H1 (cell line): Measurements from ENCODE around the gene PLD3.

Experiments used
- BRCA1 ChIP-seq: IDR thresholded peaks from 2 replicates; pipeline ENCODE4 v1.6.1; 2012; ENCODE audit warnings: low read depth, low read length, improper control_type of control experiment
- CBX5 ChIP-seq: fragments of 300-800, 300-1000 bp; sonication (generic); IDR thresholded peaks from 2 replicates; pipeline ENCODE4 v1.7.1; 2016; ENCODE audit warnings: antibody characterized with exemption, low read length, low read depth
- CREB1 ChIP-seq: IDR thresholded peaks from 2 replicates; pipeline ENCODE4 v1.6.1; 2012; ENCODE audit warnings: inconsistent platforms
- EZH2 ChIP-seq: fragments of 200-600 bp; sonication (generic); IDR thresholded peaks from 2 replicates; pipeline ENCODE4 v1.7.1; 2012; ENCODE audit warnings: low read depth, mild to moderate bottlenecking, moderate library complexity, low read length, inconsistent platforms; ENCODE audit not compliant: severe bottlenecking
- FOSL1 ChIP-seq: IDR thresholded peaks from 2 replicates; pipeline ENCODE4 v1.6.1; 2011; ENCODE audit warnings: mild to moderate bottlenecking, low read depth, low read length, moderate library complexity; ENCODE audit not compliant: insufficient read depth
- POLR2A ChIP-seq, 2 experiments: IDR thresholded peaks; 1 replicate in 1 of 2; 2 replicates in 1 of 2; pipeline ENCODE4 v1.6.1; 2011; ENCODE audit warnings: low read depth in 2 of 2, low read length in 2 of 2, mild to moderate bottlenecking in 2 of 2; ENCODE audit errors: control extremely low read depth in 1 of 2
- POLR2AphosphoS5 ChIP-seq: IDR thresholded peaks from 2 replicates; pipeline ENCODE4 v1.6.1; 2011; ENCODE audit warnings: low read depth, low read length
- POU5F1 ChIP-seq: IDR thresholded peaks from 2 replicates; pipeline ENCODE4 v1.6.1; 2011; ENCODE audit warnings: low read depth, mild to moderate bottlenecking, low read length, moderate library complexity
- YY1 ChIP-seq: IDR thresholded peaks from 2 replicates; pipeline ENCODE4 v1.6.1; 2011; ENCODE audit warnings: low read depth, mild to moderate bottlenecking, low read length
- TF ChIP-seq, protein P1 (sequence below), 3 experiments: IDR thresholded peaks; 1 replicate in 2 of 3; 2 replicates in 1 of 3; pipeline versions ENCODE4 v1.5.1 to v1.6.1; 2011; ENCODE audit warnings: low read length in 3 of 3, mild to moderate bottlenecking in 3 of 3, inconsistent platforms in 2 of 3, low read depth in 1 of 3, moderate library complexity in 1 of 3; ENCODE audit not compliant: insufficient read depth in 1 of 3; ENCODE audit errors: control extremely low read depth in 1 of 3
- TF ChIP-seq, protein P2 (sequence below): IDR thresholded peaks from 2 replicates; pipeline ENCODE4 v1.6.1; 2012; ENCODE audit warnings: low read length, inconsistent platforms
- TF ChIP-seq, protein P3 (sequence below): IDR thresholded peaks from 2 replicates; pipeline ENCODE4 v1.6.1; 2012; ENCODE audit warnings: inconsistent platforms

DNA sequence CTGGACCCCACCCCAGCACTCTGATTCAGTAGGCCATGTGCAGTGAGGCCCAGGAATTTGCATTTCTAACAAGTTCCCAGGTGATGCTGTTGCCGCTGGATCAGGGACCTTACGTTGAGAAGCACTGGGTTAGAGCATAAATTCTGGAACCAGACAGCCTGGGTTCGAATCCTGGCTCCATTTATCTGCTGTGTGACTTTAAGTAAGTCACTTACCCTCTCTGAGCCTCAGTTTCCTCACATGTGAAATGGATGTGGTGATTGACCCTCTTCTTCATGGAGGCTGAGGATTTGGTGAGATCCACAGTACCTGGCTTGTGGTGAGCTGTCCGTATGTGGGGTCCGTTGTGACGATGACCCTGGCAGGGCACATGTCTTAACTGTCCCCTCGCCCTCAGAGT, 25.6 kb downstream of the PLD3 start:
- TF ChIP-seq POLR2A (IDR thresholded peaks at IDR 0.05; ENCODE audit: control extremely low read depth in 1 of 2, low read depth in 2 of 2, low read length in 2 of 2) (no peak), EZH2 (no peak), POLR2AphosphoS5 (no peak), FOSL1 (no peak), YY1 (no peak), BRCA1 (no peak), POU5F1 (no peak), CBX5 (no peak), CREB1 (no peak)
- TF ChIP-seq, protein P1, sequence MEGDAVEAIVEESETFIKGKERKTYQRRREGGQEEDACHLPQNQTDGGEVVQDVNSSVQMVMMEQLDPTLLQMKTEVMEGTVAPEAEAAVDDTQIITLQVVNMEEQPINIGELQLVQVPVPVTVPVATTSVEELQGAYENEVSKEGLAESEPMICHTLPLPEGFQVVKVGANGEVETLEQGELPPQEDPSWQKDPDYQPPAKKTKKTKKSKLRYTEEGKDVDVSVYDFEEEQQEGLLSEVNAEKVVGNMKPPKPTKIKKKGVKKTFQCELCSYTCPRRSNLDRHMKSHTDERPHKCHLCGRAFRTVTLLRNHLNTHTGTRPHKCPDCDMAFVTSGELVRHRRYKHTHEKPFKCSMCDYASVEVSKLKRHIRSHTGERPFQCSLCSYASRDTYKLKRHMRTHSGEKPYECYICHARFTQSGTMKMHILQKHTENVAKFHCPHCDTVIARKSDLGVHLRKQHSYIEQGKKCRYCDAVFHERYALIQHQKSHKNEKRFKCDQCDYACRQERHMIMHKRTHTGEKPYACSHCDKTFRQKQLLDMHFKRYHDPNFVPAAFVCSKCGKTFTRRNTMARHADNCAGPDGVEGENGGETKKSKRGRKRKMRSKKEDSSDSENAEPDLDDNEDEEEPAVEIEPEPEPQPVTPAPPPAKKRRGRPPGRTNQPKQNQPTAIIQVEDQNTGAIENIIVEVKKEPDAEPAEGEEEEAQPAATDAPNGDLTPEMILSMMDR (IDR thresholded peaks at IDR 0.05; ENCODE audit: control extremely low read depth in 1 of 3, insufficient read depth in 1 of 3, low read depth in 1 of 3, low read length in 3 of 3) = no peak
- TF ChIP-seq, protein P2, sequence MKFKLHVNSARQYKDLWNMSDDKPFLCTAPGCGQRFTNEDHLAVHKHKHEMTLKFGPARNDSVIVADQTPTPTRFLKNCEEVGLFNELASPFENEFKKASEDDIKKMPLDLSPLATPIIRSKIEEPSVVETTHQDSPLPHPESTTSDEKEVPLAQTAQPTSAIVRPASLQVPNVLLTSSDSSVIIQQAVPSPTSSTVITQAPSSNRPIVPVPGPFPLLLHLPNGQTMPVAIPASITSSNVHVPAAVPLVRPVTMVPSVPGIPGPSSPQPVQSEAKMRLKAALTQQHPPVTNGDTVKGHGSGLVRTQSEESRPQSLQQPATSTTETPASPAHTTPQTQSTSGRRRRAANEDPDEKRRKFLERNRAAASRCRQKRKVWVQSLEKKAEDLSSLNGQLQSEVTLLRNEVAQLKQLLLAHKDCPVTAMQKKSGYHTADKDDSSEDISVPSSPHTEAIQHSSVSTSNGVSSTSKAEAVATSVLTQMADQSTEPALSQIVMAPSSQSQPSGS = no peak
- TF ChIP-seq, protein P3, sequence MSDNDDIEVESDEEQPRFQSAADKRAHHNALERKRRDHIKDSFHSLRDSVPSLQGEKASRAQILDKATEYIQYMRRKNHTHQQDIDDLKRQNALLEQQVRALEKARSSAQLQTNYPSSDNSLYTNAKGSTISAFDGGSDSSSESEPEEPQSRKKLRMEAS = no peak
